H1 (cell line): ENCODE data around the gene ATG16L1. TPM values are rescaled to one million over a fixed set of nuclear protein-coding genes. Genes with fewer than 3 reads are reported as not detected.

Experiments
- CTCF ChIA-PET: fragments of 300-600 bp; sonication (Branson Sonifier 250); formaldehyde crosslinking; loops from one replicate; lab custom pipeline; 2021; ENCODE audit not compliant: partially characterized antibody; lab: Charles Lee
- POLR2A ChIA-PET: fragments of 300-600 bp; sonication (Branson Sonifier 250); formaldehyde crosslinking; loops from one replicate; lab custom pipeline; 2021; ENCODE audit warnings: inconsistent platforms; ENCODE audit not compliant: partially characterized antibody; lab: Charles Lee
- DNase-seq, 2 experiments: peaks; one replicate each; pipeline versions ENCODE4 v3.0.0 to v3.0.0-alpha.2; 2010 to 2022; ENCODE audit warnings: low spot score in 2 of 2, low read depth in 1 of 2, mixed read lengths in 1 of 2
- FAIRE-seq: peaks from 2 replicates; lab custom pipeline; 2011; peaks lifted over from hg19 to GRCh38; lab: Jason Lieb, UNC
- H2AFZ ChIP-seq: 2 replicates; pipeline ENCODE4 v1.8.1; 2012; ENCODE audit warnings: low read length, inconsistent platforms
- H2AK5ac ChIP-seq: 2 replicates; pipeline ENCODE4 v1.6.1; 2013; ENCODE audit warnings: low read depth, low read length
- H2BK120ac ChIP-seq: replicated peaks from 2 replicates; pipeline ENCODE3; 2013; ENCODE audit warnings: low read depth, low read length, inconsistent platforms
- H2BK12ac ChIP-seq: 2 replicates; pipeline ENCODE4 v1.6.1; 2013; ENCODE audit warnings: low read depth, low read length
- H2BK15ac ChIP-seq: 2 replicates; pipeline ENCODE4 v1.6.1; 2013; ENCODE audit warnings: low read length
- H2BK20ac ChIP-seq: 2 replicates; pipeline ENCODE4 v1.6.1; 2013; ENCODE audit warnings: low read length
- H2BK5ac ChIP-seq: 2 replicates; pipeline ENCODE4 v1.6.1; 2013; ENCODE audit warnings: low read depth, low read length
- H3K14ac ChIP-seq: 2 replicates; pipeline ENCODE4 v1.6.1; 2013; ENCODE audit warnings: inconsistent platforms; ENCODE audit not compliant: insufficient read length
- H3K18ac ChIP-seq: 2 replicates; pipeline ENCODE4 v1.6.1; 2013; ENCODE audit warnings: low read length; ENCODE audit errors: extremely low read depth
- H3K23ac ChIP-seq: 2 replicates; pipeline ENCODE4 v1.6.1; 2013; ENCODE audit warnings: inconsistent platforms; ENCODE audit not compliant: insufficient read length
- H3K23me2 ChIP-seq: 2 replicates; pipeline ENCODE4 v1.6.1; 2013; ENCODE audit warnings: low read depth, low read length
- H3K27ac ChIP-seq: 2 replicates; pipeline ENCODE4 v1.6.1; 2011; ENCODE audit warnings: low read depth, low read length, inconsistent platforms
- H3K27me3 ChIP-seq, 4 experiments: replicated peaks in 1 of 4; 1 replicate in 1 of 4; 2 replicates in 3 of 4; pipeline versions ENCODE4 v1.6.1 to v1.8.1; 2011 to 2013; ENCODE audit warnings: low read length in 3 of 4, mild to moderate bottlenecking in 3 of 4, inconsistent platforms in 2 of 4, mixed read lengths in 2 of 4, moderate library complexity in 1 of 4; ENCODE audit not compliant: control insufficient read depth in 3 of 4, insufficient read depth in 3 of 4; ENCODE audit errors: extremely low read depth in 1 of 4
- H3K36me3 ChIP-seq, 4 experiments: 2 replicates each; pipeline versions ENCODE4 v1.6.1 to v1.8.1; 2011 to 2013; ENCODE audit warnings: mild to moderate bottlenecking in 4 of 4, low read length in 3 of 4, moderate library complexity in 2 of 4, control low read depth in 1 of 4, inconsistent platforms in 1 of 4; ENCODE audit not compliant: insufficient read depth in 4 of 4, control insufficient read depth in 2 of 4
- H3K4ac ChIP-seq: replicated peaks from 2 replicates; pipeline ENCODE3; 2013; ENCODE audit warnings: low read length, low read depth, mixed read lengths, inconsistent platforms; ENCODE audit not compliant: insufficient read length
- H3K4me1 ChIP-seq, 4 experiments: replicated peaks in 1 of 4; 1 replicate in 1 of 4; 2 replicates in 3 of 4; pipeline versions ENCODE4 v1.6.1 to v1.8.1; 2011 to 2013; ENCODE audit warnings: low read length in 3 of 4, inconsistent platforms in 2 of 4, mixed read lengths in 1 of 4; ENCODE audit not compliant: insufficient read depth in 4 of 4, control insufficient read depth in 3 of 4
- H3K4me2 ChIP-seq, 2 experiments: 2 replicates each; pipeline versions ENCODE4 v1.6.1 to v1.8.1; 2011 to 2013; ENCODE audit warnings: low read depth in 2 of 2, low read length in 2 of 2, control low read depth in 1 of 2, inconsistent platforms in 1 of 2, mild to moderate bottlenecking in 1 of 2; ENCODE audit not compliant: insufficient read depth in 1 of 2
- H3K4me3 ChIP-seq, 4 experiments: fragments of 200-600, 300-600 bp in 1 of 4; sonication (generic), shearing (Covaris generic), sonication (Bioruptor Twin) in 1 of 4; 2 replicates each; pipeline versions ENCODE4 v1.5.1 to v1.8.1; 2011 to 2016; ENCODE audit warnings: low read length in 4 of 4, low read depth in 3 of 4, control low read depth in 2 of 4, inconsistent platforms in 2 of 4, mild to moderate bottlenecking in 2 of 4, mixed read lengths in 1 of 4, moderate library complexity in 1 of 4; ENCODE audit not compliant: insufficient read depth in 2 of 4; ENCODE audit errors: extremely low read depth in 1 of 4
- H3K56ac ChIP-seq: replicated peaks from 2 replicates; pipeline ENCODE3; 2013; ENCODE audit warnings: low read depth, mild to moderate bottlenecking, mixed read lengths, low read length, inconsistent platforms; ENCODE audit not compliant: insufficient read length
- H3K79me1 ChIP-seq: 2 replicates; pipeline ENCODE4 v1.6.1; 2013; ENCODE audit warnings: low read depth, low read length, control low read depth
- H3K79me2 ChIP-seq, 2 experiments: 2 replicates each; pipeline versions ENCODE4 v1.6.1 to v1.8.1; 2012 to 2013; ENCODE audit warnings: low read length in 2 of 2, mild to moderate bottlenecking in 2 of 2, inconsistent platforms in 1 of 2; ENCODE audit not compliant: insufficient read depth in 2 of 2, control insufficient read depth in 1 of 2
- H3K9ac ChIP-seq, 4 experiments: replicated peaks in 1 of 4; 1 replicate in 1 of 4; 2 replicates in 3 of 4; pipeline versions ENCODE4 v1.6.1 to v1.8.1; 2011 to 2013; ENCODE audit warnings: low read depth in 3 of 4, low read length in 3 of 4, control low read depth in 2 of 4, mild to moderate bottlenecking in 2 of 4, moderate library complexity in 2 of 4, inconsistent platforms in 1 of 4; ENCODE audit errors: extremely low read depth in 1 of 4
- H3K9me3 ChIP-seq, 2 experiments: 2 replicates each; pipeline versions ENCODE4 v1.6.1 to v1.8.1; 2012 to 2013; ENCODE audit warnings: mild to moderate bottlenecking in 2 of 2, moderate library complexity in 2 of 2, control low read depth in 1 of 2, inconsistent platforms in 1 of 2, low read depth in 1 of 2, low read length in 1 of 2, mixed read lengths in 1 of 2; ENCODE audit not compliant: insufficient read depth in 2 of 2
- H4K20me1 ChIP-seq, 2 experiments: replicated peaks in 1 of 2; 2 replicates each; pipeline versions ENCODE3 to v1.8.1; 2011 to 2013; ENCODE audit warnings: inconsistent platforms in 2 of 2, low read length in 2 of 2, mild to moderate bottlenecking in 1 of 2; ENCODE audit not compliant: insufficient read depth in 2 of 2, control insufficient read depth in 1 of 2
- H4K5ac ChIP-seq: 2 replicates; pipeline ENCODE4 v1.6.1; 2013; ENCODE audit warnings: low read length, low read depth, mixed read lengths, inconsistent platforms; ENCODE audit not compliant: insufficient read length
- H4K8ac ChIP-seq: 2 replicates; pipeline ENCODE4 v1.8.0; 2013; ENCODE audit warnings: mild to moderate bottlenecking, moderate library complexity, low read length, inconsistent platforms; ENCODE audit not compliant: insufficient read depth; ENCODE audit errors: extremely low read depth
- H4K91ac ChIP-seq: replicated peaks from 2 replicates; pipeline ENCODE3; 2013; ENCODE audit warnings: low read length, mixed read lengths, inconsistent platforms; ENCODE audit not compliant: insufficient read length
- ATF2 ChIP-seq: IDR thresholded peaks from 2 replicates; pipeline ENCODE4 v1.6.1; 2012; ENCODE audit warnings: low read length, inconsistent platforms
- BACH1 ChIP-seq: IDR thresholded peaks from 2 replicates; pipeline ENCODE4 v1.6.1; 2012; ENCODE audit warnings: low read length, improper control_type of control experiment
- CTBP2 ChIP-seq: IDR thresholded peaks from 2 replicates; pipeline ENCODE4 v1.7.0; 2011; ENCODE audit warnings: borderline replicate concordance, mild to moderate bottlenecking, moderate library complexity, mixed read lengths, low read length; ENCODE audit not compliant: insufficient read depth, insufficient read length
- E2F6 ChIP-seq: IDR thresholded peaks from 2 replicates; pipeline ENCODE4 v1.6.1; 2012; ENCODE audit warnings: inconsistent platforms
- EP300 ChIP-seq, 2 experiments: IDR thresholded peaks; 1 replicate in 1 of 2; 2 replicates in 1 of 2; pipeline ENCODE4 v1.6.1; 2011 to 2012; ENCODE audit warnings: low read depth in 2 of 2, low read length in 2 of 2, mild to moderate bottlenecking in 2 of 2, borderline replicate concordance in 1 of 2, inconsistent platforms in 1 of 2, moderate library complexity in 1 of 2
- JUN ChIP-seq: IDR thresholded peaks from 2 replicates; pipeline ENCODE4 v1.6.1; 2011; ENCODE audit warnings: low read depth, mild to moderate bottlenecking, improper control_type of control experiment, low read length
- JUND ChIP-seq: IDR thresholded peaks from 2 replicates; pipeline ENCODE4 v1.6.1; 2011; ENCODE audit warnings: mild to moderate bottlenecking, improper control_type of control experiment, low read length
- KDM5A ChIP-seq: fragments of 200-600 bp; IDR thresholded peaks from 2 replicates; pipeline ENCODE4 v1.7.1; 2012; ENCODE audit warnings: mild to moderate bottlenecking, low read length, inconsistent platforms, mixed read lengths
- NRF1 ChIP-seq: IDR thresholded peaks from 2 replicates; pipeline ENCODE4 v1.6.1; 2011; ENCODE audit warnings: mild to moderate bottlenecking, low read depth, low read length, improper control_type of control experiment
- RFX5 ChIP-seq: IDR thresholded peaks from 2 replicates; pipeline ENCODE4 v1.6.1; 2011; ENCODE audit warnings: low read depth, low read length, improper control_type of control experiment, borderline replicate concordance
- ZNF274 ChIP-seq: IDR thresholded peaks from 2 replicates; pipeline ENCODE4 v1.7.0; 2012; ENCODE audit warnings: low read length, borderline replicate concordance; ENCODE audit errors: extremely low read depth
- WGBS, 2 experiments: shearing (Covaris generic) in 1 of 2; methylation state at CpG; one replicate each; pipeline versions ENCODE4 v1.1.6 to v1.1.7; 2013 to 2015; ENCODE audit warnings: low lambda C conversion rate in 2 of 2, mixed read lengths in 2 of 2, inconsistent platforms in 1 of 2, low coverage in 1 of 2, missing lambda C conversion rate in 1 of 2; ENCODE audit not compliant: insufficient replicate concordance in 2 of 2, insufficient coverage in 1 of 2, insufficient read length in 1 of 2; ENCODE audit errors: extremely low coverage in 1 of 2, missing lambda C conversion rate in 1 of 2; 5-methylcytosine and 5-hydroxymethylcytosine counted together
- polyA plus RNA-seq, 7 experiments: library from polyadenylated mRNA; depleted of rRNA in 3 of 7; stranded (reverse) in 5 of 7; unstranded in 2 of 7; fragments of >200 nt in 5 of 7; fragments of 200-250 nt in 2 of 7; gene quantifications; 1 replicate in 5 of 7; 2 replicates in 1 of 7; 4 replicates in 1 of 7; pipeline versions ENCODE4 v1.2.1 to v1.2.3, GENCODE V29; 2011 to 2013; ENCODE audit warnings: missing spikeins in 2 of 7, mixed read lengths in 2 of 7
- total RNA-seq: library from RNA; stranded (reverse); fragmentation: NEBNext Ultra II Directional; extraction: Animal tissue kit (Norgen Biotek cat#: 25700); gene quantifications from 2 replicates; pipeline ENCODE4 v1.2.1, GENCODE V29; 2021

ATG16L1 gene
- total and polyA plus RNA-seq, 2 of the 8 experiments (the other 6 are each of a cell fraction or from before 2014, with no cell fraction given) = 18.3 to 31.0 TPM

- CTCF ChIA-PET = interaction anchor here (1.5 kb wide), 1 partner anchor 13 kb away, joined by 3 read pairs; no protein-coding TSS in a partner anchor
- Histone ChIP-seq H4K91ac (no peak overlapping the region), H3K79me1 (peaks cover 5% of the 10 kb centered on the region; the same call in 1 of the 2 replicates), H4K5ac (no peak overlapping the region), H3K79me2 (peaks cover 15 to 61% of the 10 kb centered on the region in 2 experiments), H3K4ac (no peak overlapping the region), H2AFZ (no peak overlapping the region), H4K20me1 (peaks cover 5 to 6% of the 10 kb centered on the region in 2 experiments), H2BK12ac (no peak overlapping the region), H3K27me3 (no peaks in the 10 kb centered on the region), H2AK5ac (no peak overlapping the region), H3K23ac (no peak overlapping the region), H3K9ac (no peak overlapping the region), H3K4me3 (no peak overlapping the region), H2BK15ac (no peak overlapping the region), H4K8ac (no peak overlapping the region), H3K14ac (no peak overlapping the region), H3K23me2 (no peaks in the 10 kb centered on the region; the same call in 1 of the 2 replicates), H3K4me2 (no peak overlapping the region), H2BK20ac (no peak overlapping the region), H2BK120ac (no peak overlapping the region), H3K4me1 (0 out of 7 replicates have a peak, but pooled peaks cover 0 to 2% (median 0%) of the 10 kb centered on the region in 4 experiments), H2BK5ac (no peak overlapping the region), H3K27ac (no peak overlapping the region), H3K18ac (no peak overlapping the region), H3K56ac (no peak overlapping the region), H3K9me3 (peaks cover 3 to 8% of the 10 kb centered on the region in 2 experiments; a peak in 3 of 4 replicates), H3K36me3 (peaks cover 9 to 38% (median 28%) of the 10 kb centered on the region in 4 experiments; a peak in 7 of 8 replicates)
- WGBS, 2 experiments = 95% methylated on average over 11 of the region's 11 CpGs; no CpG with 5 or more reads in 1 of the 2 experiments
- FAIRE-seq = no peak
- no peak for DNase-seq
- POLR2A ChIA-PET = interaction anchor here (0.6 kb wide), 1 partner anchor 414 kb away, joined by 4 read pairs; no protein-coding TSS in a partner anchor
- TF ChIP-seq CTBP2 (no peak), RFX5 (no peak), ATF2 (no peak), KDM5A (no peak), JUN (no peak), ZNF274 (no peak), BACH1 (no peak), JUND (no peak), E2F6 (no peak), EP300 (IDR thresholded peaks at IDR 0.05; ENCODE audit: borderline replicate concordance in 1 of 2, low read depth in 2 of 2, low read length in 2 of 2) (no peak), NRF1 (no peak)
These were observed 3.7 kb downstream of the ATG16L1 start for GRCh38 chr2:233255151-233255550.
